ENCODE data around the gene CALN1.

GRCh38 chr7:71828361-71828760 lies 583.8 kb downstream of the CALN1 start:
- TF ChIP-seq CTCF (IDR thresholded peaks at IDR 0.05) (no peak), EP300 (IDR thresholded peaks at IDR 0.05) (no peak), POLR2AphosphoS5 (IDR thresholded peaks at IDR 0.05) (no peak)
